Activated T-helper 1 cell treated with anti-CD3 and anti-CD28 coated beads, Interleukin-2, amount 50 U/mL, for 16 hours (primary cell): ENCODE results near the gene CYP4F3.
"Not testable (repeated sequence)": the region's sequence is repeated elsewhere in the genome, so short reads cannot be mapped to it uniquely, and the experiment has no call there.

Source experiments
- DNase-seq, 2 donors: peaks; one replicate each; pipeline ENCODE4 v3.0.0-alpha.2; 2020; ENCODE audit warnings: low read depth in 1 of 2, low spot score in 1 of 2

CYP4F3 gene, protein sequence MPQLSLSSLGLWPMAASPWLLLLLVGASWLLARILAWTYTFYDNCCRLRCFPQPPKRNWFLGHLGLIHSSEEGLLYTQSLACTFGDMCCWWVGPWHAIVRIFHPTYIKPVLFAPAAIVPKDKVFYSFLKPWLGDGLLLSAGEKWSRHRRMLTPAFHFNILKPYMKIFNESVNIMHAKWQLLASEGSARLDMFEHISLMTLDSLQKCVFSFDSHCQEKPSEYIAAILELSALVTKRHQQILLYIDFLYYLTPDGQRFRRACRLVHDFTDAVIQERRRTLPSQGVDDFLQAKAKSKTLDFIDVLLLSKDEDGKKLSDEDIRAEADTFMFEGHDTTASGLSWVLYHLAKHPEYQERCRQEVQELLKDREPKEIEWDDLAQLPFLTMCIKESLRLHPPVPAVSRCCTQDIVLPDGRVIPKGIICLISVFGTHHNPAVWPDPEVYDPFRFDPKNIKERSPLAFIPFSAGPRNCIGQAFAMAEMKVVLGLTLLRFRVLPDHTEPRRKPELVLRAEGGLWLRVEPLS

DNA sequence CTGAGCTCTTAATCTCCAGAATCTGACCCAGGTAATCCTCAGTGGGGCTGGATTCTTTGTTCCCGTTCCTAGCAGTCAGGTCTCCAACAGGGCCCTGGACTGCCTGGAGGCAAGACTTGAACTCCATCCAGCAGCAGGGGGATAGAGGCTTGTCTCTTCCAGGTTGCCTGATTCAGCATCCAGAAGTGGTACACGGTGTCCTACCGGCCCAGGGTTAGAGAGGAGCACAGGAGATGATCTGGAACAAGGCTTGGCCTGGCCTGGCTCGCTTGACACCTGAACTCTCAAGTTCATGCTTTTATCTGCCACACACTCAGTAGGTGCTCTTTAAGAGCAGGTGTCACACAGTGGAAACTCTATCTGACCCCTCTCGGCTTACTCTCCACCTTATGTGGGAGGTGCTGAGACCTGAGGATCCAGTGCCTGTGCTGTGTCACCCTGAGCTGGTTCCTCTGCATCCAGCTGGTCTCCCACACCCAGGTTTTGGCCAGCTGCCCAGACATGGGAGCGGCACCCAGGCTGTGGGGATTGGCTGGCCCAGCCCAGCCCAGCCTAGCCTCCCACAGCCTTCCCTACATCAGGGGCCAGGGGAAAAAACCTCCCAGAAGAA is at the start of gene CYP4F3:
Gene CYP4F3 (plus strand): TSS at position 604 of the 610 bp plus-strand sequence. CDS start 519 bp downstream, outside the sequence.
- no peak for DNase-seq

DNA sequence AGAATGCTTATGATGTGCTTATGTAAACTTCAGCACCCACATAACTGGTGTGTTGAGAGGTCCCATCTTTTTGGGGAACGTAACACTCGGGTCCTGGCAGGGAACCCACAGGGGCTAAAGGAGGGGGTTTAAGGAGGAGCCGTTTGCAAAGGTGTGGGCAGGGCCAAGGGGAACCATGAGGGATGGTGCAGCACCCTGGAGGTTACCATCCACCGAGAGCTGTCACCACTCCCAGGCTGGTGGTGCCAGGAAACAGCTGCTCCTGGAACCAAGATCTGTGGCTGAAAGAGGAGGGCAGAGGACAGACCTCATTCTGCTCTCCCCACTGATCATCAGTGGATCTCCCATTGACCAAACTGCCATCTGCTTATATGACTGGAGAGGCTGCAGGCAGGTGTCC is 48.9 kb upstream of the CYP4F3 start:
- no peak for DNase-seq

DNA sequence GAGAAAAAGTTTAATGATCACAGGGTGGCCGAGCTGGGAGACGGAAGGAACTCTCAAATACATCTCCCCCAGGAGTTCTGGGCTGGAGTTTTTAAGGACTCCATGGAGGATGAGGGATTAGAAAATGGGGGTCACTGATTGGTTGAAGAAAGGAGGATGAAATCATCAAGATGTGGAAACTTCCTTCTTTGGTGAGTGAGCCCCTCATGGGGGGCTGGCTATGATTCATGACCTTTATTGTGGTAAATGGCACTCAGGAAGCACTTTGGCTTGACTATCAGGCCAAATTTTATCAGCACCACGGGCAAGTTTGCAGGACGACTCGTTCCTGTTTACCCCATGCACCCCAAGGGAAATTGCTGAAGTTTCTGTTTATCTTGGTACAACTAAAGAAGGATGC is 48.2 kb upstream of the CYP4F3 start:
- not testable (repeated sequence) for DNase-seq

DNA sequence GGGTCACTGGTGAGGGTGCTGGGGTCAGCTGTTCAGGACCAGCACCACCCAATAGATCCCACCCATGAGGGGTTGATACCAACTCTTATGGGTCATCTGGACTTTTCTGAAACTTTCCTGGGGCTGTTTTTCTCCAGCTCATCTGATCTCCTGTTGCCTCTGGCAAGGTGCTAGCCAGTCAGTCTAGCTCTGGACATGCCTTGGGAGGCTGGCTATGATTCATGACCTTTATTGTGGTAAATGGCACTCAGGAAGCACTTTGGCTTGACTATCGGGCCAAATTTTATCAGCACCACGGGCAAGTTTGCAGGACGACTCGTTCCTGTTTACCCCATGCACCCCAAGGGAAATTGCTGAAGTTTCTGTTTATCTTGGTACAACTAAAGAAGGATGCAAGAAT is 46.9 kb upstream of the CYP4F3 start:
- DNase-seq: not testable (repeated sequence)

DNA sequence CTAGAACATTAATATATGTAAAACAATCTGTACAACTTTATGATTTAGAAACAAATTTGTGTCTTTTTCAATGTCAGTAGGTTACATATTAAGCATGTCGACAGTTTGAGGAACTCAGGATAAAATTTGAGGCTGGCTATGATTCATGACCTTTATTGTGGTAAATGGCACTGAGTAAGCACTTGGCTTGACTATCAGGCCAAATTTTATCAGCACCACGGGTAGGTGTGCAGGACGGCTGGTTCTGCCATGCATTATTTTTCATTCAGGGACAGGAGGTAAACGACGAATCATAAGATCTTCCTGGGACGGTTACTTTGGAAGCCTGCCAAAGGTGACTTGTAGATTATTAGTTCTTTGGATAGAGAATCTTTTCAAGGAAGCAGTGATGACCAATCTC is 45.6 kb upstream of the CYP4F3 start:
- no peak for DNase-seq

DNA sequence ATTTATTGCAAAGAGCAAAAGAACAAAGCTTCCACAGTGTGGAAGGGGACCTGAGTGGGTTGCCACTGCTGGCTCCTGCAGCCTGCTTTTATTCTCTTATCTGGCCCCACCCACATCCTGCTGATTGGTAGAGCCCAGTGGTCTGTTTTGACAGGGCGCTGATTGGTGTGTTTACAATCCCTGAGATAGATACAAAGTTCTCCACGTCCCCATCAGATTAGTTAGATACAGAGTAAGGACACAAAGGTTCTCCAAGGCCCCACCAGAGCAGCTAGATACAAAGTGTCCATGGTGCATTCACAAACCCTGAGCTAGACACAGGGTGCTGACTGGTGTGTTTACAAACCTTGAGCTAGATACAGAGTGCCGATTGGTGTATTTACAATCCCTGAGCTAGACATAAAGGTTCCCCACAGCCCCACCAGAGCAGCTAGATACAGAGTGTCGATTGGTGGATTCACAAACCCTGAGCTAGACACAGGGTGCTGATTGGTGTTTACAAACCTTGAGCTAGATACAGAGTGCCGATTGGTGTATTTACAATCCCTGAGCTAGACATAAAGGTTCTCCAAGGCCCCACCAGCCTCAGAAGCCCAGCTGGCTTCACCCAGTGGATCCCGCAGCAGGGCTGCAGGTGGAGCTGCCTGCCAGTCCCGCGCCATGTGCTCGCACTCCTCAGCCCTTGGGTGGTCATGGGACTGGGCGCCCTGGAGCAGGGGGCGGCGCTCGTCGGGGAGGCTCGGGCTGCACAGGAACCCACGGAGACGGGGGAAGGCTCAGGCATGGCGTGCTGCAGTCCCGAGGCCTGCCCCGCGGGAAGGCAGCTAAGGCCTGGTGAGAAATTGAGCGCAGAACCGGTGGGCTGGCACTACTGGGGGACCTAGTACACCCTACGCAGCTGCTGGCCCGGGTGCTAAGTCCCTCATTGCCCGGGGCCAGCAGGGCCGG is 32.4 kb upstream of the CYP4F3 start:
- not testable (repeated sequence) for DNase-seq

DNA sequence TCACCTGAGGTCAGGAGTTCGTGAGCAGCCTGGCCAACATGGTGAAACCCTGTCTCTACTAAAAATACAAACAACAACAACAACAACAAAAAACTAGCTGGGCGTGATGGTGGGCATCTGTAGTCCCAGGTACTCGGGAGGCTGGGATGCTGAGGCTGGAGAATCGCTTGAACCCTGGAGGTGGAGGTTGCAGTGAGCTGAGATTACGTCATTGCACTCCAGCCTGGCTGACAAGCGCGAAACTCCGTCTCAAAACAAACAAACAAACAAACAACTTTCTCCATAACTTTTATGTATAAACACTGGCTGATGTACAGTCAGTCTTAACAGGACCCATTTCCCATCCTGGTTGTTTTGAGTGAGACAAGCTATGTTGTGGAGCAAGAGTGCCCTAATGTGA is 31.4 kb upstream of the CYP4F3 start:
- no peak for DNase-seq

DNA sequence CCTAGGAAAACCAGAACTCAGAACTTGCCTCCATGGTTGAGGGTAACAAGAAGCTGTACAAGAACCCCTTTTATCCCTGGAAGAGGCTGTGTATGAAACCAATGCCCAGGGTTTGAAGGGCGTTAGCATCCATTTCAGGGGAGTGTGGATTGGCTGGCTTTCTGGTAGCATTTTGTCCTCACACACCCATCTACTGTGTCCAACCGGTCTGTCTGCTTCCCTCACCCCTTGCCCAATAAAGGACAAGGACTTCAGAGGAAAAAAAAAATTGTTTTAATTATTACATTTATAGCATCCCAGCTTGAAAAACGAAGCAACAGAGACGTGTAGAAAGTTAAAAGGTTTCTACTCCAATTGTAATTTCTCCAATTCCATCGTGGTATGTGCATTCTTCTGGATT is 28.4 kb upstream of the CYP4F3 start:
- no peak for DNase-seq

DNA sequence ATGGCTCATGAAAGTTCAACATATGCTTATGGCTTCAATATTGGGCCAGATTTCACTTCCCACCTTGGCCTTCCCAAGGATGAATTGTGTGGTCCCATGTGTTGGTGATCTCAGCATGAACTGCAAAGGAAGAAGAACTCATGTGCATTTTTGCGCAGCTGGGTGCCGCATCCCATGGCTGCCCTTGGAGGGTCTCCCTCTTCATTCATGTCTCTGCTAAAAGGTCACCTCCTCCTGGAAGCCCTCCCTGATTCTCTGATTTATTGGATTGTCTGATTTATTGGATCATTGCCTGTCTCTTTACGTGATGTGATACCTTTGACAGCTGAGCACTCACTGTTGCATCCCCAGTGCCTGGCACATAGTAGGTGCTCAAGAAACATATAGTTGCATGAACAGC is 27.4 kb upstream of the CYP4F3 start:
- no peak for DNase-seq

DNA sequence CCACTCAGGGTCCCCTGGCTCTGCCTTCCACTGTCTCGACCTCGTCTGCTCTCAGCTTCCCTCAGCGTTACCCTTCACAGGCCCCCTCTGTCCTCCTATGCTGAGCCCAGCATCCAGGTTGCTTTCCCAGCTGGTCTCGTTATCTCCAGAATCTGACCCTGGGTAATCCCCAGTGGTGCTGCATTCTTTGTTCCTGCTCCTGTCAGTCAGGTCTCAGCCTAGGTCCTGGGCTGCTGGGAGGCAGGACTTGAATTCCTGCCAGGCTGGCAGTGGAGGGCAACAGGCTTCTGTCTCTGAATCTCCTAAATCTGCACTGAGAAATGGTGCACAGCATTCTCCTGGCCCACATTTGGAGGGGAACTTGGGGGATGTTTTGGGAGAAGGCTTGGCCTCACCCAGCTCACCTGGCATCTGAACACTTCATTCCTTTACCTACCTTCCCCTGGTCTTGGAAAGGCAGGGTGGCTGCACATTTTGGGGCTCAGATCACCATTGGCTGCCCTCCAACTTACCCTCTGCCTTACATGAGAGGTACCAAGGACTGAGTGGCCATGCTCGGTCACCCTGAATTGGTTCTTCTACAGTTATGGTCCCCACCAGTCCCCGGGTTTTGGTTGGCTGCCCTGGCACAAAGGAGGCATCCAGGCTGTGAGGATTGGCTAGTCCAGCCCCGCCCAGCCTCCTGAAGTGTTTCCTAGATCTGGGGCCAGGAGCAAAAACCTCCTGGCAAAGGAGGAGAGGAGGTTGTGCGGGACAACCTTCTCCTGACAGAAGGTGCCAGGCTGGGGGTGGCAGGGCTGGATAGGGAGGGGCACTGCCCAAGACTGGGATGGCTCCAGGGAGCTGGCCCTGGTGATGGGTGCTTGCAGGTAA is 26.0 kb upstream of the CYP4F3 start, which contains the start of gene CYP4F8:
Gene CYP4F8 (plus strand): TSS at position 712 of the 873 bp plus-strand sequence. CDS start 399 bp downstream, outside the sequence.
- DNase-seq: no peak

DNA sequence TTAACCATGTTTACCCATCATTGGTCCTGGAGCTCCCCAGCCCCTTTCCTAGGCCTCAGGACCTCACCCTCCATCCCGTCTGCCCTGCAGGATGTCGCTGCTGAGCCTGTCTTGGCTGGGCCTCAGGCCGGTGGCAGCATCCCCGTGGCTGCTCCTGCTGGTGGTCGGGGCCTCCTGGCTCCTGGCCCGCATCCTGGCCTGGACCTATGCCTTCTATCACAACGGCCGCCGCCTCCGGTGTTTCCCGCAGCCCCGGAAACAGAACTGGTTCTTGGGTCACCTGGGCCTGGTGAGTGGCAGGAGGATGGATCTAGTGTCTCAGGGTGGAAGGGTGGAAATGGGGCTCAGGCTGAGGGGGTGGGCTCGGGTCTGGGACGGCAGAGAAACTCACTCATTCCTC is 25.2 kb upstream of the CYP4F3 start:
- no peak for DNase-seq

DNA sequence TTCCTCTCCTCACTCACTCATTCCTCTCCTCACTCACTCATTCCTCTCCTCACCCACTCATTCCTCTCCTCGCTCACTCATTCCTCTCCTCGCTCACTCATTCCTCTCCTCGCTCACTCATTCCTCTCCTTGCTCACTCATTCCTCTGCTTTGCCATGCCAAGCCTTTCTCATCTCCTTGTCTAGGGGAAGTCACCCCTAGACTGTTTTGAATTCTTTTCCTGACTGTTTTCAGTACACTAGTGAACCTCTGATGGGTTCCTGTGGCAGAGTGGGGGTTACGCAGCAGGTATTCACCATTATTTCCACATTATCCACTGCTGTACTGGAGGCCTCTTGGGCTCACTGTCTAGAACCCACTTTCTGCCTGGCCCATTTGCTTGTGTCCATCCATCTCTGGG is 24.5 kb upstream of the CYP4F3 start:
- no peak for DNase-seq

DNA sequence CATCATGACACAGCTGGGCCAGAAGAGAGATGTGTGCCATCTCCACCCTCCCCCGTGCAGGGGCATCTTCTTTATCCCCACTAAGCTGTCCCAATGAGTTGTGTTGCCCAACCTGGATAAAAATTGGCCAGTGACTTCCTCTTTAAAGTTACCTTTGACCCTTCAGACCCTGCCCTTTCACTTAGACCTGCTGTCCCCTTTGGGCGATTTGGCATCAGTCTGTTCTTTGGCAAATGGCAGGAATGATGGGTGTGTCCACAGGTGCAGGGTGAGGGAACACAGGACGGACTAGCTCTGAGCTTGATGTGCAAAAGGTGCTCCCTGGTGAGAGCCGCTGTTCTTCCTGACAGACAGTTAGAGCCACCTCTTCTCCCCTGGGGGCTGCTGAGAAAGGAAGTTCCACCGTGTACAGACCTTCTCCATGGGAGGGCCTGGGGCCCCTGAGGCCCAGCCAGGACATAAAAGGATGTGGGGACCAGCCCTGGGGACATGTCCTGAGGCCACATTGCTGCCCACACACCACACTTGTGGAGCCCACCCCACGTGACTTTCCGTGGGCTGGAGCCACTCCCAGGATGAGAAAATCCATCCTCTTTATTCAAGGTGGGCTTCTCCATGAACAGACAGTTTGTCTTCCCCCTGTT is 23.9 kb upstream of the CYP4F3 start:
- DNase-seq: no peak

DNA sequence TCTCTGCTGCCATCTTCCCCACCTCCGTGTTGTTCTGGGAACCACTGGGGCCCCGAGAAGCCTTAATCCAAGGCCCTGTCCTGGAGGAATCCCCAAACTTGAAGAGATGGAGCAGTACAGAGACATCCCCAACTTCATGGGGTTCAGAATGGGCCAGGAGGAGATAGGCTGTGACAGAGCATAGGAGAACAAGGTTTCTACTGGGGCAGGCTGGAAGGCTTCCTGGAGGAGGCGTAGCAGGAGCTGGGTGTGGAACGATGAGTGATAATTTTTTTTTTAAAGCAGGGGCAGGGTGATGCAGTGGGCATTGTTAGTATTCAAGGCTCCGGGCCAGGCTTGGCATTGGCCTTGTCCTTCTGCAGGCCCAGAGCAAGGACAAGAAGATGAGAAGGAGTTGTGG is 22.4 kb upstream of the CYP4F3 start:
- no peak for DNase-seq

DNA sequence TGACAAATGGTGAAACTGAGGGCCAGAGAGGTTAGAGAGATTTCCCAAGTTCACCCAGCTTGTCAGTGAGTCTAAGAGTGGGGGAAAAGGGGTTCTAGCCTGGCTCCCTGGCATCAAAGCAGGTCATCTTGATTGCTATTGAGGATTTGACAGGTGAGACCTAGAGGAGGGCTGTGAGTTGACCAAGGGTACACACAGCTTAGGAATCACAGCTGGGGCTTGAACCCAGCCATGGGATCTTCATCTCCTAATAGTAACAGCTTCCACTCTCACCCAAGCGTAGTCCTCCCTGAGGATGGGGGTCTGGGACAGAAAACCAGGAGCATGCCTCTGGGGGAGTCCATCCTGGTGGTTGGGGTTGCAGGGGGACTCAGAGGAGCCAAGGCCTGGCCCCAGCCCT is 18.9 kb upstream of the CYP4F3 start:
- DNase-seq: no peak

DNA sequence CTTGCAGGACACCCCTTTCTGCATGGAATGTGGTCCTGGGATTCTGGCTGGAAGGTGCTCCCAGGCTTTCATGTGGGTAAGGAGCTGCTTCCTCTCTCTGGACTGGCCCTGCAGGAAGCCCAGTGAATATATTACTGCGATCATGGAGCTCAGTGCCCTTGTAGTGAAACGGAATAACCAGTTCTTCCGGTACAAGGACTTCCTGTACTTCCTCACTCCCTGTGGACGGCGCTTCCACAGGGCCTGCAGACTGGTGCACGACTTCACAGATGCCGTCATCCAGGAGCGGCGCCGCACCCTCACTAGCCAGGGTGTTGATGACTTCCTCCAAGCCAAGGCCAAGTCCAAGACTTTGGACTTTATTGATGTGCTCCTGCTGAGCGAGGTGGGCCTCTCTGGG is 17.7 kb upstream of the CYP4F3 start:
- DNase-seq: no peak

DNA sequence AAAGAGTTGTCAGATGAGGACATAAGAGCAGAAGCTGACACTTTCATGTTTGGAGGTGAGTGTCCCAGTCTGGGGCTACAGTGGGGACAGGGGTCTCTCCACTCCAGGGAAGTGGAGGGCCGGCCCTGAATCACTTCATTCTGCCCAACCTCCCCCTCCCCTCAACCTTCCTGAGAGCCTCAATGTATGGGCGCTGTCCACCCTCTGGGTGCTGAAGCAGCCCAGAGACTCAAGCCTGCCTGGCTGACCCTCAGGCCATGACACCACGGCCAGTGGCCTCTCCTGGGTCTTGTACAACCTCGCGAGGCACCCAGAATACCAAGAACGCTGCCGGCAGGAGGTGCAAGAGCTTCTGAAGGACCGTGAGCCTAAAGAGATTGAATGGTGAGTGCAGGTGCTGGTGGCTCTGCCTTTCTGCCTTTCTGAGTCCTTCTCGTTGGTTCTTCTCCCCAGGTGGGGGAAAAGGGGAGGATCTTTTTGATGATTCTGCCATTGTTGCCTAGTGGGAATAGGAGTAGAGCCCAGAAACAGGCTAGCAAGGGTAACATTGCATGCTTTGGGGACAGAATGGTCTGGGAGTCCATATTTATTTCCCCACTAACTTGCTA is 16.9 kb upstream of the CYP4F3 start:
- DNase-seq: no peak

DNA sequence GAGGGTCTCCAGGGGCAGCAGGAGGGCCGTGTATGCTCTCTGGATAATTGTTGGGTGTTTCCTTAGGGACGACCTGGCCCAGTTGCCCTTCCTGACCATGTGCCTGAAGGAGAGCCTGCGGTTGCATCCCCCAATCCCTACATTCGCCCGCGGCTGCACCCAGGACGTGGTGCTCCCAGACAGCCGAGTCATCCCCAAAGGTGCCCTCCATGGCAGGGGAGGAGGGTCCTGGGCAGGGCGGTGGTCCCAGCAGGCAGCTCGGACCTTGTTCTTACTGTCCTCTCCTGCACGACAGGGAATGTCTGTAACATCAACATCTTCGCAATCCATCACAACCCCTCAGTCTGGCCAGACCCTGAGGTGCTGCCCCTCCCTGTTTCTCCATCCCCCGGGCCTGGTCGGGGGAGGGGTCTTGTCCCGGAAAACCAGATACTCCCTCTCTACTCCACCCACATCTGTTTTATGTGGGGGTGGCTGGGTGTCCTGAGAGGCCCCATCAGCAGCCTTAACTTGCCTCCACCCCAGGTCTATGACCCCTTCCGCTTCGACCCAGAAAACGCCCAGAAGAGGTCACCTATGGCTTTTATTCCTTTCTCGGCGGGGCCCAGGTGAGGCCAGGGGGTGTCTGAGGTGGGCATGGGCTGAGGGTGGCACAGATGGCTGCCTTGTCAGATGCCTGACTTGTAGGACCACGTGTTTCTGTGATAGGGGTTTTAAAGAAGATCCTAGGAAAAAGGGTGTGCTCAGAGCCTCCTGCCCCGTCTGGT is 12.3 kb upstream of the CYP4F3 start:
- no peak for DNase-seq
